Transverse colon (tissue), 4 donors: ENCODE results near the gene TTC28. TPM values are rescaled to one million over a fixed set of nuclear protein-coding genes. Genes with fewer than 3 reads are reported as not detected.
A peak's percentile ranks its signal among the peaks of the same experiment; 100 is the strongest.

Experiments
- DNase-seq: peaks from one replicate; pipeline ENCODE4 v3.0.0-alpha.2; 2019
- H3K27ac ChIP-seq, 4 donors: fragments of 200-600 bp; sonication (generic); 2 replicates each; pipeline ENCODE4 v1.5.1; 2016 to 2018; ENCODE audit warnings: inconsistent platforms in 4 of 4
- H3K27me3 ChIP-seq: fragments of 200-600 bp; sonication (generic); 2 replicates; pipeline ENCODE4 v1.5.1; 2017; ENCODE audit warnings: inconsistent platforms
- H3K36me3 ChIP-seq, 4 donors: fragments of 200-600 bp; sonication (generic); 2 replicates each; pipeline ENCODE4 v1.5.1; 2017 to 2019; ENCODE audit warnings: inconsistent platforms in 4 of 4
- H3K4me1 ChIP-seq, 4 donors: fragments of 200-600 bp; sonication (generic); 2 replicates each; pipeline ENCODE4 v1.5.1; 2017 to 2020; ENCODE audit warnings: inconsistent platforms in 4 of 4
- H3K4me3 ChIP-seq, 4 donors: fragments of 200-600 bp; sonication (generic); 1 replicate in 1 of 4; 2 replicates in 3 of 4; pipeline versions ENCODE4 v1.5.1 to v1.6.1; 2017 to 2019; ENCODE audit warnings: inconsistent platforms in 4 of 4
- H3K9me3 ChIP-seq, 2 donors: fragments of 200-600 bp; sonication (generic); 2 replicates each; pipeline ENCODE4 v1.5.1; 2017 to 2019; ENCODE audit warnings: inconsistent platforms in 2 of 2
- CTCF ChIP-seq, 5 experiments: fragments of 200-600 bp in 3 of 5; fragments of 450-650 bp in 2 of 5; sonication (generic) in 3 of 5; IDR thresholded peaks; 1 replicate in 2 of 5; 2 replicates in 3 of 5; pipeline ENCODE4 v1.5.1; 2016 to 2017; ENCODE audit warnings: antibody characterized with exemption in 5 of 5, inconsistent platforms in 3 of 5, mild to moderate bottlenecking in 2 of 5, moderate library complexity in 1 of 5
- EP300 ChIP-seq: sonication (generic); formaldehyde crosslinking; IDR thresholded peaks from one replicate; pipeline ENCODE4 v1.6.1; 2017; ENCODE audit warnings: antibody characterized with exemption, low read depth
- POLR2A ChIP-seq: fragments of 450-650 bp; IDR thresholded peaks from one replicate; pipeline ENCODE4 v1.6.1; 2016; ENCODE audit warnings: antibody characterized with exemption, mild to moderate bottlenecking, moderate library complexity
- POLR2AphosphoS5 ChIP-seq, 3 donors: sonication (generic); formaldehyde crosslinking; IDR thresholded peaks; one replicate each; pipeline ENCODE4 v1.6.1; 2016; ENCODE audit warnings: antibody characterized with exemption in 3 of 3
- WGBS, 2 donors: methylation state at CpG; one replicate each; pipeline ENCODE4 v1.1.5; 2018; ENCODE audit warnings: low coverage in 1 of 2; 5-methylcytosine and 5-hydroxymethylcytosine counted together
- in situ Hi-C, 4 donors: fragments of 200-750 bp; cut with MboI; loops; one replicate each; pipeline versions ENCODE4 v1.15.0 to v1.15.1; 2017; ENCODE audit warnings: low sequenced_read_pairs in 3 of 4, low pct_ligation_motif_present in 1 of 4, low pct_unique_long_range_greater_than_20kb in 1 of 4
- intact Hi-C: fragments of 100-400 bp; cut with DNase I; formaldehyde crosslinking; loops from one replicate; pipeline ENCODE4 v1.15.1; 2023; ENCODE audit warnings: low total_unique reads
- total RNA-seq, 4 donors: library from RNA; depleted of rRNA; stranded (reverse); fragments of >200 nt; gene quantifications; one replicate each; pipeline ENCODE4 v1.1.0, GENCODE V29; 2016

The TTC28 gene
- total RNA-seq, 4 donors from 2014 or later, result 7.6 to 84.2 (median 12.4) TPM

GRCh38 chr22:28444659-28445058 is 235.0 kb downstream of the TTC28 start:
- WGBS, 2 donors, result 67 to 80% methylated on average over 1 to 5 of the region's 5 CpGs
- intact Hi-C loops (loop anchor here (10.0 kb wide), 1 partner anchor 390 kb away; no protein-coding TSS in a partner anchor), in situ Hi-C loops (loop anchor here in 1 of 4 donors (25.0 kb wide), 1 partner anchor 382 kb away; no protein-coding TSS in a partner anchor)
- Histone ChIP-seq H3K36me3 (no peaks in the 10 kb centered on the region), H3K27ac (no peak overlapping the region), H3K4me3 (no peak overlapping the region), H3K9me3 (no peaks in the 10 kb centered on the region), H3K27me3 (no peaks in the 10 kb centered on the region), H3K4me1 (peaks cover 0 to 31% (median 12%) of the 10 kb centered on the region in 4 donors)
- no peak for TF ChIP-seq POLR2AphosphoS5 (IDR thresholded peaks at IDR 0.05)
- TF ChIP-seq EP300, result no peak
- no peak for TF ChIP-seq POLR2A
- no peak for TF ChIP-seq CTCF (IDR thresholded peaks at IDR 0.05)
- no peak for DNase-seq

- intact Hi-C loops, result loop anchor here (10.0 kb wide), 1 partner anchor 389 kb away; no protein-coding TSS in a partner anchor
- Histone ChIP-seq H3K4me3 (peak overlapping the region; percentile 31 to 61 (median 40)), H3K9me3 (no peaks in the 10 kb centered on the region), H3K36me3 (no peaks in the 10 kb centered on the region), H3K27me3 (no peaks in the 10 kb centered on the region), H3K27ac (peak overlapping the region; percentile 81 to 86 (median 84)), H3K4me1 (peaks cover 0 to 35% (median 12%) of the 10 kb centered on the region in 4 donors)
- in situ Hi-C loops, result loop anchor here in 1 of 4 donors (25.0 kb wide), 1 partner anchor 381 kb away; no protein-coding TSS in a partner anchor
- no peak for TF ChIP-seq CTCF (IDR thresholded peaks at IDR 0.05)
- TF ChIP-seq POLR2AphosphoS5 (IDR thresholded peaks at IDR 0.05), result peak; percentile 76 to 93 (median 85)
- peak; percentile 72 for TF ChIP-seq POLR2A
- TF ChIP-seq EP300, result no peak
- WGBS, 2 donors, result 2 to 17% methylated on average over 2 to 5 of the region's 5 CpGs
- peak; percentile 68 for DNase-seq
Measured at GRCh38 chr22:28443526-28443876, 236.1 kb downstream of the TTC28 start.

- H3K27ac ChIP-seq, result peak overlapping the region; percentile 81 to 86 (median 84)
- no peaks in the 10 kb centered on the region for H3K36me3 ChIP-seq
- no peaks in the 10 kb centered on the region for H3K27me3 ChIP-seq
- in situ Hi-C loops, result loop anchor here in 1 of 4 donors (25.0 kb wide), 1 partner anchor 381 kb away; no protein-coding TSS in a partner anchor
- peak overlapping the region; percentile 31 to 61 (median 40) for H3K4me3 ChIP-seq
- H3K4me1 ChIP-seq, result peaks cover 0 to 35% (median 12%) of the 10 kb centered on the region in 4 donors
- intact Hi-C loops, result loop anchor here (10.0 kb wide), 1 partner anchor 388 kb away; no protein-coding TSS in a partner anchor
- no peak for TF ChIP-seq POLR2AphosphoS5 (IDR thresholded peaks at IDR 0.05)
- no peak for TF ChIP-seq CTCF (IDR thresholded peaks at IDR 0.05)
- no peak for TF ChIP-seq POLR2A
- TF ChIP-seq EP300, result no peak
- DNase-seq, result peak; percentile 47
- no peaks in the 10 kb centered on the region for H3K9me3 ChIP-seq
- WGBS, 2 donors, result 2 to 17% methylated on average over 7 to 29 of the region's 29 CpGs
Measured at GRCh38 chr22:28442711-28443525, 236.7 kb downstream of the TTC28 start.

GRCh38 chr22:28442264-28442710 is 237.4 kb downstream of the TTC28 start:
- Histone ChIP-seq H3K27me3 (no peaks in the 10 kb centered on the region), H3K36me3 (no peaks in the 10 kb centered on the region), H3K4me1 (peaks cover 0 to 35% (median 12%) of the 10 kb centered on the region in 4 donors), H3K4me3 (peak overlapping the region; percentile 31 to 61 (median 40)), H3K9me3 (no peaks in the 10 kb centered on the region), H3K27ac (peak overlapping the region; percentile 81 to 86 (median 84))
- DNase-seq, result peak; percentile 78
- TF ChIP-seq CTCF (IDR thresholded peaks at IDR 0.05) (peak; percentile 54 to 79 (median 70)), POLR2AphosphoS5 (IDR thresholded peaks at IDR 0.05) (no peak), POLR2A (no peak), EP300 (no peak)
- 2% methylated on average over 10 of the region's 23 CpGs; no CpG with 5 or more reads in 1 of the 2 donors for WGBS, 2 donors
- in situ Hi-C loops, result loop anchor here in 1 of 4 donors (25.0 kb wide), 1 partner anchor 380 kb away; no protein-coding TSS in a partner anchor
- intact Hi-C loops, result loop anchor here (10.0 kb wide), 1 partner anchor 387 kb away; no protein-coding TSS in a partner anchor
